Gastrocnemius medialis (tissue), 4 donors: Measurements from ENCODE around the gene WWP2. TPM values are rescaled to one million over a fixed set of nuclear protein-coding genes. Genes with fewer than 3 reads are reported as not detected.

Source experiments
- ATAC-seq, 2 donors: fragments of 150-250 bp; one replicate each; pipeline ENCODE4 v1.9.1; 2016
- DNase-seq, 2 donors: peaks; one replicate each; pipeline ENCODE4 v3.0.0-alpha.2; 2019
- H3K27ac ChIP-seq, 4 donors: fragments of 200-600 bp; sonication (generic); 1 replicate in 1 of 4; 2 replicates in 3 of 4; pipeline ENCODE4 v1.5.1; 2016 to 2018; ENCODE audit warnings: mild to moderate bottlenecking in 2 of 4, moderate library complexity in 1 of 4
- H3K27me3 ChIP-seq, 3 donors: fragments of 200-600 bp; sonication (generic) in 2 of 3; 1 replicate in 1 of 3; 2 replicates in 2 of 3; pipeline versions ENCODE4 v1.5.1 to v1.6.0; 2016 to 2019; ENCODE audit warnings: mild to moderate bottlenecking in 1 of 3, moderate library complexity in 1 of 3
- H3K36me3 ChIP-seq, 2 donors: fragments of 200-600 bp; sonication (generic) in 1 of 2; one replicate each; pipeline ENCODE4 v1.5.1; 2017 to 2018
- H3K4me1 ChIP-seq, 2 donors: fragments of 200-600 bp; sonication (generic) in 1 of 2; one replicate each; pipeline ENCODE4 v1.5.1; 2016 to 2017; ENCODE audit warnings: mild to moderate bottlenecking in 2 of 2
- H3K4me3 ChIP-seq, 4 donors: fragments of 200-600 bp; sonication (generic) in 3 of 4; 1 replicate in 1 of 4; 2 replicates in 3 of 4; pipeline ENCODE4 v1.5.1; 2016 to 2019; ENCODE audit warnings: mild to moderate bottlenecking in 2 of 4
- H3K9me3 ChIP-seq, 3 donors: fragments of 200-600 bp; sonication (generic) in 2 of 3; 1 replicate in 1 of 3; 2 replicates in 2 of 3; pipeline ENCODE4 v1.5.1; 2016 to 2019
- POLR2A ChIP-seq, 2 donors: fragments of 450-650 bp; IDR thresholded peaks; one replicate each; pipeline ENCODE4 v1.6.1; 2017; ENCODE audit warnings: antibody characterized with exemption in 2 of 2, mild to moderate bottlenecking in 2 of 2, moderate library complexity in 2 of 2
- in situ Hi-C, 4 donors: fragments of 200-750 bp; cut with MboI; loops; one replicate each; pipeline versions ENCODE4 v1.15.0 to v1.8.0; 2017; ENCODE audit warnings: low sequenced_read_pairs in 4 of 4
- intact Hi-C: fragments of 100-400 bp; cut with DNase I; formaldehyde crosslinking; loops from one replicate; pipeline ENCODE4 v1.15.1; 2023; ENCODE audit warnings: low total_unique reads
- total RNA-seq, 4 donors: library from RNA; depleted of rRNA; stranded (reverse); fragments of >200 nt; gene quantifications; one replicate each; pipeline versions ENCODE4 v1.1.0 to v1.2.3, GENCODE V29; 2016
- TF ChIP-seq, protein P1 (sequence below), 5 experiments: fragments of 450-650 bp in 3 of 5; fragments of 200-600 bp in 2 of 5; sonication (generic) in 2 of 5; IDR thresholded peaks in 4 of 5; conservative IDR thresholded peaks in 1 of 5; 1 replicate in 4 of 5; 2 replicates in 1 of 5; pipeline ENCODE4 v1.5.1; 2016 to 2019; ENCODE audit warnings: antibody characterized with exemption in 5 of 5, mild to moderate bottlenecking in 3 of 5, moderate library complexity in 3 of 5

WWP2 gene
- total RNA-seq, 4 donors from 2014 or later, result 29.4 to 35.6 (median 31.8) TPM

GRCh38 chr16:69927056-69927757 lies 165.1 kb downstream of the WWP2 start:
- H3K27me3 ChIP-seq, result no peaks in the 10 kb centered on the region
- ATAC-seq (peak; percentile 49 to 55), DNase-seq (peak; percentile 35 to 70)
- peaks cover 4 to 17% of the 10 kb centered on the region in 2 donors for H3K4me1 ChIP-seq
- in situ Hi-C loops, result loop anchor here in 1 of 4 donors (5.0 kb wide), 1 partner anchor 130 kb away; no protein-coding TSS in a partner anchor
- H3K36me3 ChIP-seq, result peaks cover 0 to 15% of the 10 kb centered on the region in 2 donors
- peak overlapping the region; percentile 70 to 82 (median 72) for H3K27ac ChIP-seq
- intact Hi-C loops, result loop anchor here (10.0 kb wide), 1 partner anchor 62 kb away; no protein-coding TSS in a partner anchor
- H3K4me3 ChIP-seq, result peak overlapping the region in 3 of 4 donors; percentile 8 to 19 (median 10)
- TF ChIP-seq, protein P1, sequence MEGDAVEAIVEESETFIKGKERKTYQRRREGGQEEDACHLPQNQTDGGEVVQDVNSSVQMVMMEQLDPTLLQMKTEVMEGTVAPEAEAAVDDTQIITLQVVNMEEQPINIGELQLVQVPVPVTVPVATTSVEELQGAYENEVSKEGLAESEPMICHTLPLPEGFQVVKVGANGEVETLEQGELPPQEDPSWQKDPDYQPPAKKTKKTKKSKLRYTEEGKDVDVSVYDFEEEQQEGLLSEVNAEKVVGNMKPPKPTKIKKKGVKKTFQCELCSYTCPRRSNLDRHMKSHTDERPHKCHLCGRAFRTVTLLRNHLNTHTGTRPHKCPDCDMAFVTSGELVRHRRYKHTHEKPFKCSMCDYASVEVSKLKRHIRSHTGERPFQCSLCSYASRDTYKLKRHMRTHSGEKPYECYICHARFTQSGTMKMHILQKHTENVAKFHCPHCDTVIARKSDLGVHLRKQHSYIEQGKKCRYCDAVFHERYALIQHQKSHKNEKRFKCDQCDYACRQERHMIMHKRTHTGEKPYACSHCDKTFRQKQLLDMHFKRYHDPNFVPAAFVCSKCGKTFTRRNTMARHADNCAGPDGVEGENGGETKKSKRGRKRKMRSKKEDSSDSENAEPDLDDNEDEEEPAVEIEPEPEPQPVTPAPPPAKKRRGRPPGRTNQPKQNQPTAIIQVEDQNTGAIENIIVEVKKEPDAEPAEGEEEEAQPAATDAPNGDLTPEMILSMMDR (IDR thresholded peaks at IDR 0.05 in 4 of 5, conservative IDR thresholded peaks at IDR 0.05 in 1 of 5), result no peak
- no peak for TF ChIP-seq POLR2A (IDR thresholded peaks at IDR 0.05)
- H3K9me3 ChIP-seq, result no peaks in the 10 kb centered on the region

GRCh38 chr16:69928856-69929400 lies 166.8 kb downstream of the WWP2 start:
- TF ChIP-seq, protein P1 (IDR thresholded peaks at IDR 0.05 in 4 of 5, conservative IDR thresholded peaks at IDR 0.05 in 1 of 5), result no peak
- TF ChIP-seq POLR2A (IDR thresholded peaks at IDR 0.05), result no peak
- in situ Hi-C loops (loop anchor here in 1 of 4 donors (5.0 kb wide), 1 partner anchor 132 kb away; no protein-coding TSS in a partner anchor), intact Hi-C loops (loop anchor here (10.0 kb wide), 1 partner anchor 64 kb away; no protein-coding TSS in a partner anchor)
- Histone ChIP-seq H3K9me3 (no peaks in the 10 kb centered on the region), H3K27me3 (no peaks in the 10 kb centered on the region), H3K4me1 (peaks cover 4 to 17% of the 10 kb centered on the region in 2 donors), H3K27ac (peak overlapping the region in 2 of 4 donors; percentile 70 to 82), H3K36me3 (peaks cover 0 to 30% of the 10 kb centered on the region in 2 donors), H3K4me3 (no peak overlapping the region)
- ATAC-seq (no peak), DNase-seq (no peak)

DNA sequence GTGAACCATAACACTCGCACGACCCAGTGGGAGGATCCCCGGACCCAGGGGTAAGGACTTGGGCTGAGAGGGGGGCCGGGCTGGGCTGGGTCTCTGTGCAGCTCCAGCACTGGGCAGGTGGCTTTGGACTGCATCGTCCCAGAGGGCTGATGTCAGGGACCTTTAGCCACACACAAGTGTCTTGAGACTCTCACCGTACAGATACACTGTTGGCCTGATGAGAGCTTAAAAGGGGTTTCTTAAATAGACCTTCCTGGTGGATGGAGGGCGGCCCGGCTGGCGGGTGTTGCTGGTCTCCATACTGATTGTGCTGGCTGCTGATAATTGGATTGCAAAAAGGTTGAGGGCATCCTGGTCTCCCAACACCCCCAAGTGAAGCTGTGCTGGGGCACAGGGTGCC lies 167.3 kb downstream of the WWP2 start:
- ATAC-seq, result no peak
- Histone ChIP-seq H3K27ac (peak overlapping the region in 2 of 4 donors; percentile 70 to 82), H3K9me3 (no peaks in the 10 kb centered on the region), H3K36me3 (peaks cover 0 to 36% of the 10 kb centered on the region in 2 donors), H3K4me3 (no peak overlapping the region), H3K4me1 (peaks cover 4 to 17% of the 10 kb centered on the region in 2 donors), H3K27me3 (no peaks in the 10 kb centered on the region)
- intact Hi-C loops, result loop anchor here (10.0 kb wide), 1 partner anchor 65 kb away; no protein-coding TSS in a partner anchor
- TF ChIP-seq POLR2A (IDR thresholded peaks at IDR 0.05), result no peak
- TF ChIP-seq, protein P1 (IDR thresholded peaks at IDR 0.05 in 4 of 5, conservative IDR thresholded peaks at IDR 0.05 in 1 of 5), result no peak
- DNase-seq, result no peak
- in situ Hi-C loops, result loop anchor here in 1 of 4 donors (5.0 kb wide), 1 partner anchor 132 kb away; no protein-coding TSS in a partner anchor

DNA sequence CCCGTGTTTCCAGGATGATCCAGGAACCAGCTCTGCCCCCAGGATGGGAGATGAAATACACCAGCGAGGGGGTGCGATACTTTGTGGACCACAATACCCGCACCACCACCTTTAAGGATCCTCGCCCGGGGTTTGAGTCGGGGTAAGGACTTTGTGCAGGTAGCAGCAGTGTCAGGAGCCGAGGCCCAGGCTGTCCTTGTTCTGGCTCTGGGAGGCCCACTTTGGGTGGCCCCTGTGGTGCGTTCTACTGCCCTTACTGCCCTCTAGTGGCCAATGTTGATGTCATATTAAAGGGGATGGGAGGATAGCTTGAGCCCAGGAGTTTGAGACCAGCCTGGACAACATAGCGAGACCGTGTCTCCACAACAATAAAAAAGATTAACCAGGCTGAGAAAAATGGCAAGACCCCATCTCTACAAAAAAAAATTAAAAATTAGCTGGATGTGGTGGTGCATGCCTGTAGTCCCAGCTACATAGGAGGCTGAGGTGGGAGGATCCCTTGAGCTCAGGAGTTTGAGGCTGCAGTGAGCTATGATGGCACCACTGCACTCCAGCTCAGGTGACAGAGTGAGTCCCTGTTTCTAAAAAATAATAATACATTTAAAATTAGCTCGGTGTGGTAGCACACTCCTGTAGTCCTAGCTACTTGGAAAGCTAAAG lies 168.1 kb downstream of the WWP2 start:
- DNase-seq (no peak), ATAC-seq (peak; percentile 53 to 77)
- TF ChIP-seq POLR2A (IDR thresholded peaks at IDR 0.05), result no peak
- TF ChIP-seq, protein P1 (IDR thresholded peaks at IDR 0.05 in 4 of 5, conservative IDR thresholded peaks at IDR 0.05 in 1 of 5), result peak; percentile 67 to 78 (median 77)
- Histone ChIP-seq H3K4me3 (no peak overlapping the region), H3K4me1 (peaks cover 4 to 17% of the 10 kb centered on the region in 2 donors), H3K27me3 (no peaks in the 10 kb centered on the region), H3K27ac (peak overlapping the region in 1 of 4 donors; percentile 70), H3K36me3 (peaks cover 0 to 42% of the 10 kb centered on the region in 2 donors), H3K9me3 (no peaks in the 10 kb centered on the region)
- in situ Hi-C loops (loop anchor here in 3 of 4 donors (5.0 to 10.0 kb wide), 3 partner anchors 128 to 138 kb away; no protein-coding TSS in a partner anchor), intact Hi-C loops (loop anchor here (1.0 kb wide), 1 partner anchor 134 kb away; no protein-coding TSS in a partner anchor)
